Calu3 (cell line): ENCODE data around the gene MYBBP1A. TPM values are rescaled to one million over a fixed set of nuclear protein-coding genes. Genes with fewer than 3 reads are reported as not detected.
A peak's percentile ranks its signal among the peaks of the same experiment; 100 is the strongest.

Source experiments
- BruUV-seq: library from RNA; stranded (reverse); fragments of 400-500 nt; replicated peaks from 2 replicates; lab custom pipeline; 2021; lab: Mats Ljungman, UMichigan
- CTCF ChIA-PET: fragments of 300-600 bp; sonication (Branson Sonifier 250); formaldehyde crosslinking; loops from one replicate; lab custom pipeline; 2022; ENCODE audit warnings: antibody characterized with exemption; lab: Charles Lee
- DNase-seq: peaks from one replicate; pipeline ENCODE4 v3.0.0; 2022
- H3K27ac Mint-ChIP-seq: one replicate; pipeline ENCODE4 v1.8.0; 2022; ENCODE audit warnings: mixed read lengths; ENCODE audit not compliant: unreplicated experiment
- H3K27me3 Mint-ChIP-seq: one replicate; pipeline ENCODE4 v1.8.0; 2022; ENCODE audit warnings: mixed read lengths; ENCODE audit not compliant: unreplicated experiment
- H3K36me3 Mint-ChIP-seq: one replicate; pipeline ENCODE4 v1.8.0; 2022; ENCODE audit warnings: mild to moderate bottlenecking, moderate library complexity, mixed read lengths; ENCODE audit not compliant: insufficient read depth, unreplicated experiment
- H3K4me1 Mint-ChIP-seq: one replicate; pipeline ENCODE4 v1.8.0; 2022; ENCODE audit warnings: mild to moderate bottlenecking, low read depth, mixed read lengths; ENCODE audit not compliant: unreplicated experiment
- H3K4me3 Mint-ChIP-seq: one replicate; pipeline ENCODE4 v1.8.0; 2022; ENCODE audit warnings: mild to moderate bottlenecking, low read depth, moderate library complexity, mixed read lengths; ENCODE audit not compliant: unreplicated experiment
- H3K9me3 Mint-ChIP-seq: one replicate; pipeline ENCODE4 v1.8.0; 2022; ENCODE audit warnings: low read depth, mixed read lengths; ENCODE audit not compliant: unreplicated experiment
- intact Hi-C: fragments of 100-400 bp; cut with micrococcal nuclease; formaldehyde crosslinking; loops from one replicate; pipeline ENCODE4 v1.10.0; 2022; ENCODE audit not compliant: unreplicated experiment
- total RNA-seq: library from RNA; stranded (reverse); gene quantifications from 2 replicates; pipeline ENCODE4 v1.2.3, GENCODE V29; 2022
- TF ChIP-seq, protein P1 (sequence below): fragments of 200-600 bp; IDR thresholded peaks from one replicate; pipeline ENCODE4 v1.8.0; 2022; ENCODE audit warnings: antibody characterized with exemption; ENCODE audit not compliant: unreplicated experiment

Gene MYBBP1A
- total RNA-seq, 1 experiment from 2014 or later: 64.2 TPM

DNA sequence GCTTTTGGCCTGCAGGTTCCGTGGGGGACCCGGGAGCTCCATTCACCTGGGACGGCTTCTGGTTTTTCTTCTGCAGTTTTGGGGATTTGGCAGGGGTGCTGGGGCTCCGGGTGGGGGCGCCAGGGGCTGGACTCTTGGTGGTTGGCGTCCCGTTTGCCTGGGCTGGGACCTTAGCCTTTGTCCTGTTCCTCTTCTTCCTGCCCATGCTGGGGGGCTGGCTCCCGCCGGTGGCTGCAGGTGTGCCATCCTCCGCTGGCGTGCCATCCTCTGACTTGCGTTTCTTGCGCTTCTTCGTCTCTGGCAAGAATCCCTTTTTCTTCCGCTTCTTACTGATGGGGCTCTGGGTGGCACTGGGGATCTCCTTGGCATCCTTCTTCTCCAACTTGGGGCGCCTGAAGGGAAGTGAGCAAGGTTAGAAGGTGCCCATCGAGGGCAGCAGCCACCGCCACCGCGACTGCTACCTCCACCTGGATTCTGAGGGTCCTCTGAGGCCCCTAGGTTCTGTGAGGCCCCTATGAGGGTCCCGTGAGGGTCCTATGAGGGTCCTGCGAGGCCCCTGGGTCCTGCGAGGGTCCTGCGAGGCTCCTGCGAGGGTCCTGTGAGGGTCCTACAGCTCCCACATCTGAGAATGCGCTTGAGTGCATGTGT, 15.5 kb downstream of the MYBBP1A start:
- Mint-ChIP-seq H3K4me1 (peaks cover 14% of the 10 kb centered on the region), H3K27ac (peak overlapping the region; percentile 61), H3K36me3 (peaks cover 83% of the 10 kb centered on the region), H3K27me3 (no peaks in the 10 kb centered on the region), H3K9me3 (no peaks in the 10 kb centered on the region), H3K4me3 (no peak overlapping the region)
- TF ChIP-seq, protein P1, sequence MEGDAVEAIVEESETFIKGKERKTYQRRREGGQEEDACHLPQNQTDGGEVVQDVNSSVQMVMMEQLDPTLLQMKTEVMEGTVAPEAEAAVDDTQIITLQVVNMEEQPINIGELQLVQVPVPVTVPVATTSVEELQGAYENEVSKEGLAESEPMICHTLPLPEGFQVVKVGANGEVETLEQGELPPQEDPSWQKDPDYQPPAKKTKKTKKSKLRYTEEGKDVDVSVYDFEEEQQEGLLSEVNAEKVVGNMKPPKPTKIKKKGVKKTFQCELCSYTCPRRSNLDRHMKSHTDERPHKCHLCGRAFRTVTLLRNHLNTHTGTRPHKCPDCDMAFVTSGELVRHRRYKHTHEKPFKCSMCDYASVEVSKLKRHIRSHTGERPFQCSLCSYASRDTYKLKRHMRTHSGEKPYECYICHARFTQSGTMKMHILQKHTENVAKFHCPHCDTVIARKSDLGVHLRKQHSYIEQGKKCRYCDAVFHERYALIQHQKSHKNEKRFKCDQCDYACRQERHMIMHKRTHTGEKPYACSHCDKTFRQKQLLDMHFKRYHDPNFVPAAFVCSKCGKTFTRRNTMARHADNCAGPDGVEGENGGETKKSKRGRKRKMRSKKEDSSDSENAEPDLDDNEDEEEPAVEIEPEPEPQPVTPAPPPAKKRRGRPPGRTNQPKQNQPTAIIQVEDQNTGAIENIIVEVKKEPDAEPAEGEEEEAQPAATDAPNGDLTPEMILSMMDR: no peak
- CTCF ChIA-PET: no interaction called here
- BruUV-seq: TSS peak; percentile 59
- DNase-seq: no peak
- intact Hi-C loops: no loop called here

DNA sequence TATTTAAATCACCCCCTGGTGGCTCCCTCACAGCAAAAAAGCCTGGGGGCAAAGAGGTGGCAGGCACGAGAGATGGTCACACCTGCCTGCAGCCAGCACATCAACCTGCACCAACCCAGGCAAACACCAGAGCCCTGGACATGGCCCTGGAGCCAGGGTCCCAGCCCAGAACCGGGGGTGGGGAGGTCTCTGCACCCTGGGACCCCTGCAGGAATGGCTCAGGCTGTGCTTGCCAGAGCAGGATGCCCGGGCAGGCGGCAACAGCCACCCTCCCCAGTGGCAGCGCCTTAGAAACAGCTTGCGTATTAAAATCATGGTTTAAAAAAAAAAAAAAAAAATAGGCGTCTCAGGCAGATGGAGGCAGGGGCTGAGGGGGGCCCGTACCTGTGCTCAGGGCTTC, 16.2 kb downstream of the MYBBP1A start:
- Mint-ChIP-seq H3K27ac (no peak overlapping the region), H3K9me3 (no peaks in the 10 kb centered on the region), H3K36me3 (peaks cover 86% of the 10 kb centered on the region), H3K4me3 (no peak overlapping the region), H3K4me1 (peaks cover 19% of the 10 kb centered on the region), H3K27me3 (no peaks in the 10 kb centered on the region)
- TF ChIP-seq, protein P1: no peak
- intact Hi-C loops: no loop called here
- DNase-seq: no peak
- no TSS peak for BruUV-seq
- CTCF ChIA-PET: no interaction called here

DNA sequence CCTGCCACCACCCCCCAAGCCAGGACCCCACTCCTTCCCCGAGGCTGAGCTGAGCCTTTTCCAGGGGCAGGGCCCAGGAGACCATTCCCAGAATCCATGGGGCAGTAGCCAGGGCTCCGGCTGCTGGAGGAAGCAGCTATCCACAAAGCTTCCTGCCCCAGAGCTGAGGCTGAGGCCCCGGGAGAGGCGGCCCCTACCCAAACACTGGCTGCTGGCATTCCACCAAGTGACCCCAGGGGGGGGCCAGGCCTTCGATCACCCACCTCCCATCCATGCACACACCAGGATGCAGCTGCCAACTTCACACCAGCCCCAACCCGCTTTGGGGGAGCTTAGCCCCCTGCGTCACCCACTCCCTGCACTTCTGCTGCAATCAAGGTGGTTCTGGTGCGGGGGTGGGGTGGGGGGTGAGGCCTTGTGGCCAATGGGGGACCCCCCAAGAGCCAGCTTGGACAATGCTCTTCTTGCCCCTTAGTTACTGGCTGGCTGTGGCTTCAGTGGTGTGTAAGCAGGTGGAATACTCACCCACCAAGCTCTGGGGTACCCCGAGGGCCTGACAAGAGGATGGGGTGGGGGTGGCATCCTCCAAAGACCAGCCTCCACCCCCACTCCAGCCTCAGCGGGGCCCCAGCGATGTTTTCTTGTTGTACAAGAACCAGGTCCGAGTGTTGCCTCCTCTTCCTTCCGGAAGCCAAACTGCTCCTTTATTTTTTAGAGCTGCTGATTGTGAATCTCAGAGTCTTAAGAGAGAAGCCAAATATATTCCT, 16.8 kb downstream of the MYBBP1A start:
- intact Hi-C loops: no loop called here
- H3K36me3 Mint-ChIP-seq: peaks cover 86% of the 10 kb centered on the region
- peaks cover 22% of the 10 kb centered on the region for H3K4me1 Mint-ChIP-seq
- TSS peak; percentile 57 for BruUV-seq
- no peaks in the 10 kb centered on the region for H3K27me3 Mint-ChIP-seq
- no peak for DNase-seq
- no peaks in the 10 kb centered on the region for H3K9me3 Mint-ChIP-seq
- H3K4me3 Mint-ChIP-seq: no peak overlapping the region
- H3K27ac Mint-ChIP-seq: no peak overlapping the region
- CTCF ChIA-PET: interaction anchor here (0.6 kb wide), 1 partner anchor 58 kb away, joined by 5 read pairs; no protein-coding TSS in a partner anchor
- TF ChIP-seq, protein P1: no peak

DNA sequence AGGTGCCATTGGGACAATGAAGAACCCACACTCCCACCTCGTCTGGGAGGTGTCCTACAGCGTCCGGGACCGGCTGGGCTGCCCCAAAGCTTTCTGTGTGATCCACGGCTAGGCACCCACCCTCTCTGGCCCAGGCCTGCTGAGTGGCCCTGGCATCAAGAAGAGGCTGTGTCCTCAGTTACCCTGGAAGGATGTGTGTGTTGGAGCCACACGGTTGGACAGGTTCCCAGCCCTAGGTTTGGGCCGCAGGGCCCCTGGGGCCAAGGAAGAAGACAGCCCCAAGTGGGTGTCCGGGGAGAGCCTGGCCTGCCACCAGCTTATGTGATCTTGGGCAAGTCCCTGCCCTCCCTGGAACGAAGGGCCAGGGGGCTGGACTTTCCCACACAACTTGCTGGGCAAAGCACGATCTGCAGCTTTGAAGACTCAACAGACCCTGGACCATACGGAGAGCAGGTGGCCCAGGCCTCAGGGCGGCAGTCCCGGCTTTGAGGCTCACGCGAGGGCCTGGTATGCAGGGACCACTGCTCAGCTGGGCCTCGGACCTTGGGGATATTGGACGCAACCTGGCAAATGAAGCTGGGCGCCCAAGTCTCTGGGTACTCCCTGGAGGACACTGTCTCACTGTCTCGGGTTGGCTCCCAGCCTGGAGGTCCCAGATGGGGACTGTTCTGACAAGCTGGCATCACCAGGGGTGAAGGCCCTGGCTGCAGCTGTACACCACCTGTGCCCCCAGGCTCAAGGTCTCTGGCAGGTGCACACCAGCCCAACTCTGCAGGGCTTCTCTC, 17.5 kb downstream of the MYBBP1A start:
- TF ChIP-seq, protein P1: no peak
- H3K4me1 Mint-ChIP-seq: peaks cover 21% of the 10 kb centered on the region
- intact Hi-C loops: no loop called here
- H3K36me3 Mint-ChIP-seq: peaks cover 86% of the 10 kb centered on the region
- no peaks in the 10 kb centered on the region for H3K27me3 Mint-ChIP-seq
- peak overlapping the region; percentile 20 for H3K27ac Mint-ChIP-seq
- no peak overlapping the region for H3K4me3 Mint-ChIP-seq
- no TSS peak for BruUV-seq
- no peaks in the 10 kb centered on the region for H3K9me3 Mint-ChIP-seq
- no peak for DNase-seq
- CTCF ChIA-PET: interaction anchor here (0.6 kb wide), 2 partner anchors 57 to 117 kb away, joined by 3 to 5 read pairs; no protein-coding TSS in a partner anchor
